HG02885 (cell line): Measurements from ENCODE around the gene GPER1.

Source experiments
- ATAC-seq: cut with Tn5 transposase; IDR thresholded peaks from one replicate; pipeline ENCODE4 v1.9.1; 2021; ENCODE audit warnings: mild to moderate bottlenecking; ENCODE audit not compliant: unreplicated experiment, poor library complexity

Gene GPER1

GRCh38 chr7:1086588-1087464, 1.1 kb upstream of the GPER1 start:
- ATAC-seq, result peak; percentile 74

DNA sequence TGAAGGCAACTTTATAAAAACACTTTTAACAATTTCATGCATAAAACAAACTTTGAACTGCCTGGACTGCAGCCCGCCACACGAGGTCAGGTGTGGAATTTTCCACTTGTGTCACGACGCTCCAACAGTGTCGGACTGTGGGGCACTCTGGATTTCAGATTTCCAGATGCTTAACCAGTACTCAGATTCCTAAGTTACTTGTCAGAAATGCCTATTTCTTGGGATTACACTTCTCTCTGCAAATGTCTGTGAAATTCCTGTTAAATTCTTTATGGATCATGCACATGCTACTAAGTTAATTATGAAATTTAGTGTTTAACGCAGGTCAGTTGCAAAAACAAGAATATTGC, 473 bp upstream of the GPER1 start:
- no peak for ATAC-seq

- no peak for ATAC-seq
Observed at GRCh38 chr7:1090236-1090635, 2.3 kb downstream of the GPER1 start.

- ATAC-seq, result no peak
Observed at GRCh38 chr7:1090686-1091643, 3.1 kb downstream of the GPER1 start.

DNA sequence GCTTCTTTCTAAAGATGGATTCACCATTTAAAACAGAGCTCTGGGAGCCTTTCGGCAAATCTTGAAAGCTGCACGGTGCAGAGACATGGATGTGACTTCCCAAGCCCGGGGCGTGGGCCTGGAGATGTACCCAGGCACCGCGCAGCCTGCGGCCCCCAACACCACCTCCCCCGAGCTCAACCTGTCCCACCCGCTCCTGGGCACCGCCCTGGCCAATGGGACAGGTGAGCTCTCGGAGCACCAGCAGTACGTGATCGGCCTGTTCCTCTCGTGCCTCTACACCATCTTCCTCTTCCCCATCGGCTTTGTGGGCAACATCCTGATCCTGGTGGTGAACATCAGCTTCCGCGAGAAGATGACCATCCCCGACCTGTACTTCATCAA, 3.7 kb downstream of the GPER1 start:
- ATAC-seq, result no peak

GRCh38 chr7:1092161-1092632, 4.3 kb downstream of the GPER1 start:
- no peak for ATAC-seq

- ATAC-seq, result no peak
Observed at GRCh38 chr7:1092806-1093501, 5.0 kb downstream of the GPER1 start.

DNA sequence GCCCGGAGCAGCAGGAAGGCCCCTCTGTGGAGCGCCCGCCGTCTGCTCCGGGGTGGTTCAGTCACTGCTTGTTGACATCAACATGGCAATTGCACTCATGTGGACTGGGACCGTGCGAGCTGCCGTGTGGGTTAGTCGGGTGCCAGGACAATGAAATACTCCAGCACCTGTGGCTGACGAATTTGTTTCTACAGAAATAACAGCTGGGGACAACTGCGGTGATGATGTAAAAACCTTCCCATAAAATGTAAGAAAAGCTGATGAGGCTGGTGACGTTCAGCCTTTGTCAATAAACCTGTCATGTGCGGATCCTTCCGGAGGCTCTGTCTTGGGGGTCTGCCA, 5.6 kb downstream of the GPER1 start:
- no peak for ATAC-seq

DNA sequence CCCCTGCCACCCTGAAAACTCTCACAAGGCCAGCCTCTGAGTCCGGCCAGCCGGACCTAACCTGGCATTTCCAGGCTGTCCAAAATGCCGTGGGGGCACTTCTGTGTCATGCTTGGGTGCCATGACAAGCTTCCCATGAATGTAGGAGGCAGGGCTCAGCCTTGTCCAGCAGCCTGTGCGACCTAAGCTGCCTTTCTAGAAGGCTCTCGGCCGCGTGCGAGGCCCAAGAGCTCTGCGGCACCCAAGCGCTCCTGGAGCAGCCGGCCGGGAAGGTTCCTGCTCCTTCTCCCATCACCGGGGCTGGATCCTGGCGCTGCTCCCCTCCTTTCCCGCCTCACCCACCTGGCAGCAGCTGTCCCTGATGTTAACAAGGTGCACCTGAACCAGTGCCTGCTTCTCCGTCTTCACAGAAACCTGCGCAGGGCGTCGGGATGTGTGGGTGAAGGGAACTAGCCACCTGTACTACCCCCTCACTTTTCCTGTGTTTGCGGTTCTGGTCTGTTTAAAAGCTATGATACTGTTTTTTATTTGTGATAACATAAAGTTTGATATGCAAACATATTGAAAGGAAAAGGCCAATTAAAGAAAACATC, 6.1 kb downstream of the GPER1 start:
- no peak for ATAC-seq

DNA sequence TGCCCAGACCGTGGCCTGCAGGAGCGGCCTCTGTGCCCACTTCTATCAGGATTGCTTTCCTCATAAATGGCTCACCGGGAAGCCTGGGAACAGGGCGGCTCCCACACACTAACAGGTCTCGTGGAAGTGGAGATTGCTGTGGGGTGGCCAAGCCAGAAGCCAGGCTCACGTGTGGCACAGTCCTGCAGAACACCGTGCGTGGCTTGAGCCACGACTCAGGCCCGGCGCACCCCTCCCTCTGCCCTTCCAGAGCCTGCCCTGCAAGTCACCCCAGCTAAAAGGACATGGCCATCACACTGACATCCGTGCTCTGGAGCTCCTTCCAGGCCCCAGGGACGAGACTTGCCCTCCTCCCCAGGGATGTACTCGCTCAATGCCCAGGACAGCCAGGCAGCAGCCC, 7.0 kb downstream of the GPER1 start:
- no peak for ATAC-seq

- ATAC-seq, result no peak
Observed at GRCh38 chr7:1095621-1096155, 7.8 kb downstream of the GPER1 start.

- no peak for ATAC-seq
Observed at GRCh38 chr7:1096156-1097119, 8.5 kb downstream of the GPER1 start.

DNA sequence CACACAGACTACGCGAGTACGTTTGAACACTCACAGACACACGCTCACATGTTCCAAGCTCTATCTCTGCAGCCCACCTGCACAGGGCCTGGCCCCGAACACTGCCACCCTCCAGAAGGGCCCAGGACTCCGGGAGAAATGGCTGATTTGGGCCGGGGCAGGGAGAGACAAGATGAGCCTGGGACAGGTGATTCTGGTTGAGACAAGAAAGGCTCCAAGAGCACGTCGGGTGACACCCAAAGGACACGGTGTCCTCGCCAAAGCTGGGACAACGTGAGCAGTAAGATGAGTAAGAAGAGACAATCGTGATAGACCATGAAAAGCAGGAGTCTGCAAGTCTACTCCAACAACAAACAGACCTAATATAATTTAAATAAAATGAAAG, 9.2 kb downstream of the GPER1 start:
- no peak for ATAC-seq

DNA sequence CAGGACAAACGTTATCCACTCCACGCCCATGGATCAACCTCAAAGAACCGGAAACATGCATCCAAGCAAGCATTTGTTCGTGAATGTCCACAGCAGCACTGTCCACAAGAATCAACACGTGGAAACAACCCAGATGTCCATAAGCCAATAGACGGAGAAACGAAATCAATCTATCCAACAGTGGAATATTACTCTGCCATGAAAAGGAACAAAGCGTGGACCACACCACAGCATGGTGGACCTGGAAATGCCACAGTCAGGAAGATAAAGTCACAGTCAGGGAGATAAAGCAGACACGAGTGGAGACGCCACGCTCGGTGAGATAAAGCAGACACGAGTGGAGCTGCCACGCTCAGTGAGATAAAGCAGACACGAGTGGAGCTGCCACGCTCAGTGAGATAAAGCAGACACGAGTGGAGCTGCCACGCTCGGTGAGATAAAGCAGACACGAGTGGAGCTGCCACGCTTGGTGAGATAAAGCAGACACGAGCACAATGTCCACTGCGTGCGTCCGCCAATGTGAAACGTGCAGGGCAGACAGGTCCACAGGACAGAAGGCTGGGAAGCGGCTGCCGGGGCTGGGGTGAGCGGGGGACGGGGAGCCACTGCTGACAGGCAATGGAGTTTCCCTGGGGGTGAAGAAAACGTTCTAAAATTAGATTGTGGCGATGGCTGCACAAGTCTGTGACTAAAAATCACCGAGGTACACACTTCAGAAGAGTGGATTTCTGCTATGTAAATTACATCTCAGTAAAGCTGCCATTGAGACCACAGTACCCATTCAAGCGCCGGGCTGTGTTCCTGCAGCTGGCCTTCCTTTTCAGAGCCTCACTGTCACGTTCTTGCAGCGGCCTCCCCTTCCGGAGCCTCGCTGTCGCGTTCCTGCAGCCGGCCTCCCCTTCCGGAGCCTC, 10.6 kb downstream of the GPER1 start:
- ATAC-seq, result no peak

GRCh38 chr7:1099154-1099542, 11.2 kb downstream of the GPER1 start:
- no peak for ATAC-seq

DNA sequence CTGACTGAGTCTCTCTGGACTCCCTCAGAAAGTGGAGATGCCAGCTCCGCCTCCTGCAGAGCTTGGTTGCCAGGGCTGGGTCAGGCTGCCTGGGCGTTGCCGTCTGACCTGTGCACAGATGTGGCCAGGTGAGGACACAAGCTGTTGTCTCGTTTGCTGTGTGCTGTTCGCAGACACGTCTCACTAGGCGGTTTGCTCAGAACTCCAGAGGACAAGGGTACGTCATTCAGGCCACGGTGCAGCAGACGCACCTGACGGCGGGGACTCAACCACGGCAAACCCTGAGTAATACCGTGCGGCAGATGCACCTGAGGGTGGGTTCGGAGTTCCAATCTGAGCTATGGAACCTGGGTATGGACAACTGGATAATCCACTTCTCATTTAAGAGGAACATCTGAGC, 11.7 kb downstream of the GPER1 start:
- ATAC-seq, result no peak

GRCh38 chr7:1100386-1100785, 12.5 kb downstream of the GPER1 start:
- no peak for ATAC-seq
